Germinal center (tissue), 1 donor: ENCODE measurements around the gene STING1.
"Not testable (repeated sequence)": the region's sequence is repeated elsewhere in the genome, so short reads cannot be mapped to it uniquely, and the experiment has no call there.

Experiments
- DNase-seq: peaks from one replicate; pipeline ENCODE4 v3.0.0; 2012; ENCODE audit warnings: mixed read lengths, low spot score

Gene STING1

GRCh38 chr5:139482050-139482889, at the start of gene STING1:
Gene STING1, minus strand, starts transcription at chr5:139482758. Its CDS starts 1,054 bp downstream, at chr5:139481704.
- DNase-seq: no peak

DNA sequence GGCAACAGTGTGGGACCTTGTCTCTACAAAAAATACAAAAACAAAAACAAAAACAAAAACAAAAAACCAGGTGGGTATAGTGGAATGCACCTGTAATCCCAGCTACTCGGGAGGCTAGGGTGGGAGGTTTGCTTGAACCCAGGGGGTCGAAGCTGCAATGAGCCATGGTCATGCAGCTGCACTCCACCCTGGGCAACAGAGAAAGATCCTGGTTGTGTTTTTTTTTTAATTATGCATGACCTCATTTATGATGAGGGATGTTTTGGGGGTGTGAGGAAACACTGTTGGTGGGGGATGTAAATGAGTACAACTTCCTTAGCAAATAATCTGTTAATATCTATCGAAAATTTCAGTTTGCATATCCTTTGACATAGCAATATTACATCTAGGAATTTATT, 49.2 kb upstream of the STING1 start:
- DNase-seq: no peak

DNA sequence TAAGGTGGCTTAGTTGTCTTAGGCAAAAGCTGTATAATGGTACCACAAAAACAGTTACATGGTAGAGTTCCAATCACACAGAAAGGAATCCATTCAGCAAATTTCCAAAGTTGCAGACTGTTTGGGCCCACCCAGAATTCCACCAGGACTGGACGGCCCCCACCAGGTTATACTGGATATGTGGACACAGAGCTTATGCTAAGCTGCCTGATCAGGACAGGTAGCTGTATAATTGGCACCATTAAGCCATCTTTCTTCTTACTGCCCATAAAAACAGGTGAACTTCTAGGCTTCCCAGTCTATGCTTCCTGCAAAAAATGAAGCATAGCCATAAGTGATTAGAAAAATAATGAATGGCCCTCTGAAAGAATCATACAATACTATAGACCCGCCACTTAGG, 47.5 kb upstream of the STING1 start:
- DNase-seq: not testable (repeated sequence)

GRCh38 chr5:139528695-139529094, 46.1 kb upstream of the STING1 start:
- DNase-seq: not testable (repeated sequence)

GRCh38 chr5:139527896-139528467, 45.4 kb upstream of the STING1 start:
- not testable (repeated sequence) for DNase-seq

DNA sequence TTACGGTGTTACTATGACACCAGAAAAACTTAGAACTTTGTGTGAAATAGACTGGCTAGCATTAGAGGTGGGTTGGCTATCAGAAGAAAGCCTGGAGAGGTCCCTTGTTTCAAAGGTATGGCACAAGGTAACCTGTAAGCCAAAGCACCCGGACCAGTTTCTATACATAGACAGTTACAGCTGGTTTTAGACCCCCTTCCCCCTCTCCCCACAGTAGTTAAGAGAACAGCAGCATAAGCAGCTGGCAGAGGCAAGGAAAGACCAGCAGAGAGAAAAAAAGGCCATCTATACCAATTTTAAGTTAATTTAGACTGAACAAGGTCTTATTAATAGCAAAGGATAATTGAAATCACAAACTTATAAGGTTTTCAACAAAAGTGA, 44.5 kb upstream of the STING1 start:
- DNase-seq: not testable (repeated sequence)

DNA sequence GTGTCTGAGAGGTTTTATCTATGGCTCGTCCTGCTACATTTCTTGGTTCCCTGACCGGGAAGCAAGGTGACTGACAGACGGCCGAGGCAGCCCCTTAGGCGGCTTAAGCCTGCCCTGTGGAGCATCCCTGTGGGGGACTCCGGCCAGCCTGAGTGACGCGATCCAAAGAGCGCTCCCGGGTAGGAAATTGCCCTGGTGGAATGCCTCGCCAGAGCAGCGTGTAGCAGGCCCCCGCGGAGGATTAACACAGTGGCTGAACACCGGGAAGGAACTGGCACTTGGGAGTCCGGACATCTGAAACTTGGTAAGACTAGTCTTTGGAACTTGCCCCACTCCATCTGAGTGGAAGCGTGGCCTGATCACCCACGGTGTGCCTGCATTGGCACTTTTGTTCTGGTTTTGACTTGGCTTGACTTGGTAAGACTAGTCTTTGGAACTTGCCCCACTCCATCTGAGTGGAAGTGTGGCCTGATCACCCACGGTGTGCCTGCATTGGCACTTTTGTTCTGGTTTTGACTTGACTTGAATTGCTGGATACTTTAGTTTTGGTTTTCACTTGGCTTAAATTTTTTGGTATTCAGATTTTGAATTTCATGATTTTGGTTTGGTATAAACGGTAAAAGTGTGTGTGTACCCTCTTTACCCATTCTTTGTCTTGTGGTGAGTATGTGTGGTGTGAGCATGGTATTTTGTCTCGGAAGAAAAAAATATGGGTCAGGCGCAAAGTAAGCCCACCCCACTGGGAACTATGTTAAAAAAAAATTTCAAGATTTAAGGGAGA, 43.9 kb upstream of the STING1 start:
- not testable (repeated sequence) for DNase-seq

DNA sequence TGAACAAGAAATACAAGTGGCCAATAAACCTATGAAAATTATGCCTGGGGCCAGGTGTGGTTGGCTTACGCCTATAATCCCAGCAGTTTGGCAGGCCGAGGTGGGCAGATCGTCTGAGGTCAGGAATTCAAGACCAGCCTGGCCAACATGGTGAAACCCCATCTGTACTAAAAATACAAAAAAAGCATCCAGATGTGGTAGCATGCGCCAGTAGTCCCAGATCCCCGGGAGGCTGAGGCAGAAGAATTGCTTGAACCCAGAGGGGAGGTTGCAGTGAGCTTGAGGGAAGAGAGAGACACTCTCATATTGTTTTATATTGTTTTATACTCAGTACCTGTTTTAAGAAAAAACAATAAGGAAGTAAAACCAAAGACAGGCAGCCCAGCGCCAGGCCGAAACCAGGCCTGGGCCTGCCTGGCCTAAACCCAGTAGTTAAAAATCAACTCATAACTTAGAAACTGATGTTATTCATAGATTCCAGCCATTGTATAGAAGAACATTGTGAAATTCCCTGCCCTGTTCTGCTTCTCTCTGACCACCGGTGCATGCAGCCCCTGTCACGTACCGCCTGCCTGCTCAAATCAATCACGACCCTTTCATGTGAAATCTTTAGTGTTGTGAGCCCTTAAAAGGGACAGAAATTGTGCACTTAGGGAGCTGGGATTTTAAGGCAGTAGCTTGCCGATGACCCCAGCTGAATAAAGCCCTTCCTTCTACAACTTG, 43.2 kb upstream of the STING1 start:
- DNase-seq: not testable (repeated sequence)

DNA sequence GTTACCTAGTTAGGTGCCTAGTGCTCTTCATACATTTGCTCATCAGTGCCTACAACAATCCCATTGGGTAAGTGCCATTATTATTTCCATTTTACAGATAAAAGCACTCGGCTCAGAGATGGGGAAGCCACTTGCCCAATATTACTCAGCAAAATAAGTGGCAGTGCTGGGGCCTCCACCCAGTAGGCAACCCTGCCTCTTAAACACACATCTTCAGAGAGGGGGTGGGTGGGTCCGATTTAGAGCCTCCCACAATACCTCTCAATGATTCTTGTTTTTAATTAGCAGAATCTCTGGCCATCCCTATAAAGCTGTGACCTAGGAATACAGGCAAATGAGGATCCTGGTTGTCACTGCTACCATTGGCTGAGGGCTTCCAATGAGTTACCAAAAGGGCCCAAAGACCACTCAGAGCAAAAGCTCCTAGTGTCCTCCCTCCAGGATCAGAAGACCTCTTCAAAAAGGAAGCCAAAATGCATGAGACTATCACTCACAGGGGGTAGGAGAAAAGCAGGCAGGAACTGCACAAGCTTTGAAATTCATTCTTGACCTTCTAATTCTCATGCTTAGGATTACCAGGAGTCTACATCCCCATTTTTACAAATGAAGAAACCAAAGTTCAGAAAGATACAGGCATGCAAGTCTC, 42.5 kb upstream of the STING1 start:
- DNase-seq: no peak

- no peak for DNase-seq
These were observed 41.9 kb upstream of the STING1 start for GRCh38 chr5:139524446-139524845.

GRCh38 chr5:139523635-139524445, 41.3 kb upstream of the STING1 start:
- DNase-seq: peak; percentile 22

- peak; percentile 93 for DNase-seq
These were observed 35.4 kb upstream of the STING1 start for GRCh38 chr5:139517683-139518564.

- no peak for DNase-seq
These were observed 31.9 kb upstream of the STING1 start for GRCh38 chr5:139514486-139514856.

GRCh38 chr5:139513852-139514485, 31.4 kb upstream of the STING1 start:
- no peak for DNase-seq

GRCh38 chr5:139513434-139513833, 30.9 kb upstream of the STING1 start:
- DNase-seq: not testable (repeated sequence)

GRCh38 chr5:139512786-139513390, 30.3 kb upstream of the STING1 start:
- no peak for DNase-seq

- not testable (repeated sequence) for DNase-seq
These were observed 22.2 kb upstream of the STING1 start for GRCh38 chr5:139504722-139505121.

DNA sequence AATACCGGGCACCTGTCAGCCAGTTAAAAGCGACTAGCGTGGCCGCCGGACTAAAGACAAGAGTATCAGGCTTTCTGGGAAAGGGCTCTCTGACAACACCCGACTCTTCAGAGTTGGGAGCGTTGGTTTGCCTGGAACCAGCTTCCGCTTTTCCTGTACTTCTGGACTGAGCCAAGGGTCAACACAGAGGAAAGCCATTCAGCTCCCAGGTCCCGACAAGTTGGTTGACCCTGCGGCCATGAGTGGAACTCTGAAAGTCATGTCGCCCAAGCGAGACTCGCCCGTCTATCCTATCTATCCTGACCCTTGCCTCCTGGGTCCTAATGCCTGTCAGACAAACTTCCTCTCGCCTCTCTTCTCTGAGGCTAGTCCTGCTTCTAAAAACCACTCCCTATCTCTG, 21.3 kb upstream of the STING1 start:
- not testable (repeated sequence) for DNase-seq
